ENCODE data around the gene ALG12. TPM values are rescaled to one million over a fixed set of nuclear protein-coding genes. Genes with fewer than 3 reads are reported as not detected.

ALG12 gene
- total and polyA plus RNA-seq, 2 donors (not counting 1 experiment from before 2014, with no cell fraction given), result 15.2 to 16.6 TPM

DNA sequence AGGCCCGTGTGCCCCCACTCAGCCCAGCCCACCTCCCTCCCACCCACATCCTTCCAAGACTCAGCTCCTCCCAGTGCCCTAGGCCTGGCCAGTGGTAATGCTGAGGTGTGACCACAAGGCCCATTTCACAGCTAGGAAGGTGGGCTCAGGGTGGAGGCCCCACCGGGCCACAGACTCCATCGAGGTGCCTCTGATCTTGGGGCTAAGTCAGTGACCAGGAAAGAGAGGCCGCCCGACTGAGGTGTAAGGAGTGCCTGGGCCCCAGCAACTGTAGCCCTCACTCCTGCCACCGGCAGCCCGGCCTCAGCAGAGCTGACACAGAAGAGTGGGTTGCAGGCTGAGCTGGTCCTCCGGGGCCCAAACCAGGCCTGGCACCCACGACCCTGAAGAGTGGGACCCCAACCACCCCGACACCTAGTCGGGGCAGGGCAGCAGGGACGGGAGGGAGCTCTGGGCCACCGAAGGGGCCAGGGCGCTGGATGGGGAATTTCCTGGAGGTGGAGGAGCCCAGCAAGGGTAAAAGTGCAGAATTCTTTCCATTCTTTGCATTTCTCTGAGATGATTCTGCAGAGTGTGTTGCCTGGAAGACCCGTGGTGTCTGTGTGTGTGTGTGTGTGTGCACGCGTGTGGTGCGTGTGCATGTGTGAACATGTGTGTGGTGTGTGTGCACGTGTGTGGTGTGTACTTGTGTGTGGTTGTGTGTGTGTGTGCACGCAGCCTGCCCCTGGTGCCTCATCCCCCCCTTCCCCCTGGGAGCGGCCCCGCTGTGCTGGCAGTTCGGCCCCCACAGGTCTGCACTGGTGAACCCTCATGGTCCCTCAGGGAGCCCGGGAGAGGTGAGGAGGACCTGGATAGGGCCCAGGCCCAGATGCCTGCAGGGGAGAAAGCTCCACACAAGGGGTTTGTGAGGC, 34.0 kb upstream of the ALG12 start:
- Mint-ChIP-seq H3K9me3 (ENCODE audit: insufficient read depth) (no peaks in the 10 kb centered on the region), H3K27ac (no peak overlapping the region), H3K27me3 (no peaks in the 10 kb centered on the region), H3K4me1 (no peaks in the 10 kb centered on the region), H3K4me3 (no peak overlapping the region)
- ATAC-seq (ENCODE audit: low read depth) (no peak), DNase-seq (no peak)
- H3K79me2 ChIP-seq (ENCODE audit: control insufficient read depth, insufficient read depth, low read length), result no peaks in the 10 kb centered on the region
- TF ChIP-seq, protein P1, sequence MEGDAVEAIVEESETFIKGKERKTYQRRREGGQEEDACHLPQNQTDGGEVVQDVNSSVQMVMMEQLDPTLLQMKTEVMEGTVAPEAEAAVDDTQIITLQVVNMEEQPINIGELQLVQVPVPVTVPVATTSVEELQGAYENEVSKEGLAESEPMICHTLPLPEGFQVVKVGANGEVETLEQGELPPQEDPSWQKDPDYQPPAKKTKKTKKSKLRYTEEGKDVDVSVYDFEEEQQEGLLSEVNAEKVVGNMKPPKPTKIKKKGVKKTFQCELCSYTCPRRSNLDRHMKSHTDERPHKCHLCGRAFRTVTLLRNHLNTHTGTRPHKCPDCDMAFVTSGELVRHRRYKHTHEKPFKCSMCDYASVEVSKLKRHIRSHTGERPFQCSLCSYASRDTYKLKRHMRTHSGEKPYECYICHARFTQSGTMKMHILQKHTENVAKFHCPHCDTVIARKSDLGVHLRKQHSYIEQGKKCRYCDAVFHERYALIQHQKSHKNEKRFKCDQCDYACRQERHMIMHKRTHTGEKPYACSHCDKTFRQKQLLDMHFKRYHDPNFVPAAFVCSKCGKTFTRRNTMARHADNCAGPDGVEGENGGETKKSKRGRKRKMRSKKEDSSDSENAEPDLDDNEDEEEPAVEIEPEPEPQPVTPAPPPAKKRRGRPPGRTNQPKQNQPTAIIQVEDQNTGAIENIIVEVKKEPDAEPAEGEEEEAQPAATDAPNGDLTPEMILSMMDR (IDR thresholded peaks at IDR 0.05), result no peak
- no peak for TF ChIP-seq EZH2 (IDR thresholded peaks at IDR 0.05; ENCODE audit: borderline replicate concordance, insufficient read depth, low read depth, low read length, poor library complexity, severe bottlenecking)
- H3K4me1 ChIP-seq (ENCODE audit: control insufficient read depth in 2 of 2, insufficient read depth in 2 of 2, low read length in 2 of 2), result peaks cover 0 to 13% of the 10 kb centered on the region in 2 donors
- H3K4me2 ChIP-seq (replicated peaks; ENCODE audit: low read depth, low read length, poor library complexity, severe bottlenecking), result no peak overlapping the region
- WGBS (ENCODE audit: insufficient coverage), result 91% methylated on average over 16 of the region's 24 CpGs
- no peaks in the 10 kb centered on the region for H3K27me3 ChIP-seq (replicated peaks in 1 of 4; ENCODE audit: control extremely low read depth in 1 of 4, control insufficient read depth in 3 of 4, insufficient read depth in 4 of 4, low read length in 3 of 4)
- H3K4me3 ChIP-seq (ENCODE audit: control extremely low read depth in 1 of 5, extremely low read depth in 1 of 5, insufficient read depth in 1 of 5, low read depth in 2 of 5, low read length in 4 of 5), result no peak overlapping the region
- no peak overlapping the region for H3K27ac ChIP-seq (ENCODE audit: low read length in 2 of 2)
- no peaks in the 10 kb centered on the region for H3K36me3 ChIP-seq (replicated peaks in 1 of 2; ENCODE audit: control extremely low read depth in 1 of 2, control insufficient read depth in 1 of 2, extremely low read depth in 1 of 2, insufficient read depth in 2 of 2, low read length in 1 of 2)
- no peaks in the 10 kb centered on the region for H4K20me1 ChIP-seq (ENCODE audit: control insufficient read depth, insufficient read depth, low read length, poor library complexity, severe bottlenecking)
- no peaks in the 10 kb centered on the region for H3K9me3 ChIP-seq (ENCODE audit: control extremely low read depth in 1 of 3, control insufficient read depth in 2 of 3, insufficient read depth in 1 of 3, low read length in 2 of 3)
- CTCF ChIA-PET, result interaction anchor here (1.0 to 2.0 kb wide), 3 partner anchors 21 to 78 kb away, joined by 3 to 4 read pairs (median 3); no protein-coding TSS in a partner anchor
- H3K9ac ChIP-seq (ENCODE audit: low read length), result no peak overlapping the region
- POLR2A ChIA-PET, result interaction anchor here (0.8 to 2.1 kb wide), 4 partner anchors 9 to 20 kb away, joined by 3 to 20 read pairs (median 4); partner anchors contain the start of gene PIM3
- no peak overlapping the region for H2AFZ ChIP-seq (ENCODE audit: insufficient read depth, low read depth, low read length, poor library complexity, severe bottlenecking)
- intact Hi-C loops (cut with micrococcal nuclease), result loop anchor here (2.0 kb wide), 1 partner anchor 15 kb away; no protein-coding TSS in a partner anchor

DNA sequence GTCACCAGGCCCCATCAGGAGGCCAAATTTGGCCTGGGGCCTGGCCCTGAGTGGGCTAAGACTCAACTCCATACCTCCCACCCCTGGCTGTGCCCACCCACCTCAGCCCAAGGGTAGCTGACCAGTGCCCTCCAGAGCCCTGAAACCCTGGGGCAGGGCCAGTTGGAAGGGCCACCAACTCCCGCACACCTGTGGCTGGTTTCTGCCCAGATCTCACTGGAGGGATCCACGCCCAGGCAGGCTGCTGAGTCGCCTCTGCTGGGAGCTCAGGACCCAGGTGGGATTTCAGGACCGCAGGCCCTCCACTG, 33.4 kb upstream of the ALG12 start:
- H3K9me3 ChIP-seq (ENCODE audit: control extremely low read depth in 1 of 3, control insufficient read depth in 2 of 3, insufficient read depth in 1 of 3, low read length in 2 of 3), result no peaks in the 10 kb centered on the region
- Mint-ChIP-seq H3K4me3 (no peak overlapping the region), H3K9me3 (ENCODE audit: insufficient read depth) (no peaks in the 10 kb centered on the region), H3K27me3 (no peaks in the 10 kb centered on the region), H3K4me1 (no peaks in the 10 kb centered on the region), H3K27ac (no peak overlapping the region)
- H3K9ac ChIP-seq (ENCODE audit: low read length), result no peak overlapping the region
- POLR2A ChIA-PET, result interaction anchor here (0.8 to 2.1 kb wide), 3 partner anchors 9 to 20 kb away, joined by 3 to 20 read pairs (median 4); partner anchors contain the start of gene PIM3
- no peaks in the 10 kb centered on the region for H3K27me3 ChIP-seq (replicated peaks in 1 of 4; ENCODE audit: control extremely low read depth in 1 of 4, control insufficient read depth in 3 of 4, insufficient read depth in 4 of 4, low read length in 3 of 4)
- CTCF ChIA-PET, result interaction anchor here (1.0 to 2.0 kb wide), 2 partner anchors 21 to 79 kb away, joined by 3 to 4 read pairs; no protein-coding TSS in a partner anchor
- H3K4me1 ChIP-seq (ENCODE audit: control insufficient read depth in 2 of 2, insufficient read depth in 2 of 2, low read length in 2 of 2), result peaks cover 0 to 13% of the 10 kb centered on the region in 2 donors
- intact Hi-C loops (cut with micrococcal nuclease), result loop anchor here (2.0 kb wide), 1 partner anchor 15 kb away; no protein-coding TSS in a partner anchor
- H3K79me2 ChIP-seq (ENCODE audit: control insufficient read depth, insufficient read depth, low read length), result no peaks in the 10 kb centered on the region
- H3K4me2 ChIP-seq (replicated peaks; ENCODE audit: low read depth, low read length, poor library complexity, severe bottlenecking), result no peak overlapping the region
- 100% methylated on average over 2 of the region's 4 CpGs for WGBS (ENCODE audit: insufficient coverage)
- TF ChIP-seq, protein P1 (IDR thresholded peaks at IDR 0.05), result no peak
- TF ChIP-seq EZH2 (IDR thresholded peaks at IDR 0.05; ENCODE audit: borderline replicate concordance, insufficient read depth, low read depth, low read length, poor library complexity, severe bottlenecking), result no peak
- ATAC-seq (ENCODE audit: low read depth) (no peak), DNase-seq (no peak)
- no peak overlapping the region for H3K4me3 ChIP-seq (ENCODE audit: control extremely low read depth in 1 of 5, extremely low read depth in 1 of 5, insufficient read depth in 1 of 5, low read depth in 2 of 5, low read length in 4 of 5)
- H3K36me3 ChIP-seq (replicated peaks in 1 of 2; ENCODE audit: control extremely low read depth in 1 of 2, control insufficient read depth in 1 of 2, extremely low read depth in 1 of 2, insufficient read depth in 2 of 2, low read length in 1 of 2), result no peaks in the 10 kb centered on the region
- H2AFZ ChIP-seq (ENCODE audit: insufficient read depth, low read depth, low read length, poor library complexity, severe bottlenecking), result no peak overlapping the region
- H3K27ac ChIP-seq (ENCODE audit: low read length in 2 of 2), result no peak overlapping the region
- H4K20me1 ChIP-seq (ENCODE audit: control insufficient read depth, insufficient read depth, low read length, poor library complexity, severe bottlenecking), result no peaks in the 10 kb centered on the region

Data from B cell (primary cell).